RWPE2 (cell line): ENCODE results near the gene B2M.

Source experiments
- ATAC-seq: fragments of 200-7000 bp; cut with Tn5 transposase; 3 replicates; pipeline ENCODE4 v1.9.1; 2021; ENCODE audit warnings: low read depth
- DNase-seq: peaks from one replicate; pipeline ENCODE4 v3.0.0-alpha.2; 2020; ENCODE audit warnings: low spot score
- H3K27ac ChIP-seq: fragments of 450-650 bp; 2 replicates; pipeline ENCODE4 v1.5.1; 2017; ENCODE audit warnings: mild to moderate bottlenecking; ENCODE audit not compliant: poor library complexity, severe bottlenecking
- H3K27me3 ChIP-seq: fragments of 250-450 bp; sonication (Bioruptor Pico); 2 replicates; pipeline ENCODE4 v1.5.1; 2021; ENCODE audit warnings: mild to moderate bottlenecking, moderate library complexity; ENCODE audit not compliant: insufficient read depth, poor library complexity, severe bottlenecking
- H3K36me3 ChIP-seq: fragments of 250-450 bp; sonication (Bioruptor Pico); 2 replicates; pipeline ENCODE4 v1.5.1; 2020; ENCODE audit warnings: low read depth, mild to moderate bottlenecking, moderate library complexity
- H3K4me1 ChIP-seq: fragments of 250-450 bp; sonication (Bioruptor Pico); 2 replicates; pipeline ENCODE4 v1.5.1; 2021; ENCODE audit warnings: mild to moderate bottlenecking, moderate library complexity; ENCODE audit not compliant: insufficient read depth, poor library complexity, severe bottlenecking
- H3K4me3 ChIP-seq: fragments of 250-450 bp; sonication (Bioruptor Pico); 2 replicates; pipeline ENCODE4 v1.5.1; 2021; ENCODE audit warnings: mild to moderate bottlenecking, moderate library complexity; ENCODE audit not compliant: severe bottlenecking
- H3K9me3 ChIP-seq: fragments of 250-450 bp; sonication (Bioruptor Pico); 2 replicates; pipeline ENCODE4 v1.5.1; 2021; ENCODE audit warnings: mild to moderate bottlenecking, moderate library complexity; ENCODE audit not compliant: severe bottlenecking
- CTCF ChIP-seq: fragments of 450-650 bp; IDR thresholded peaks from one replicate; pipeline ENCODE4 v1.5.1; 2017; ENCODE audit warnings: mild to moderate bottlenecking, moderate library complexity; ENCODE audit not compliant: poor library complexity, severe bottlenecking

Gene B2M

DNA sequence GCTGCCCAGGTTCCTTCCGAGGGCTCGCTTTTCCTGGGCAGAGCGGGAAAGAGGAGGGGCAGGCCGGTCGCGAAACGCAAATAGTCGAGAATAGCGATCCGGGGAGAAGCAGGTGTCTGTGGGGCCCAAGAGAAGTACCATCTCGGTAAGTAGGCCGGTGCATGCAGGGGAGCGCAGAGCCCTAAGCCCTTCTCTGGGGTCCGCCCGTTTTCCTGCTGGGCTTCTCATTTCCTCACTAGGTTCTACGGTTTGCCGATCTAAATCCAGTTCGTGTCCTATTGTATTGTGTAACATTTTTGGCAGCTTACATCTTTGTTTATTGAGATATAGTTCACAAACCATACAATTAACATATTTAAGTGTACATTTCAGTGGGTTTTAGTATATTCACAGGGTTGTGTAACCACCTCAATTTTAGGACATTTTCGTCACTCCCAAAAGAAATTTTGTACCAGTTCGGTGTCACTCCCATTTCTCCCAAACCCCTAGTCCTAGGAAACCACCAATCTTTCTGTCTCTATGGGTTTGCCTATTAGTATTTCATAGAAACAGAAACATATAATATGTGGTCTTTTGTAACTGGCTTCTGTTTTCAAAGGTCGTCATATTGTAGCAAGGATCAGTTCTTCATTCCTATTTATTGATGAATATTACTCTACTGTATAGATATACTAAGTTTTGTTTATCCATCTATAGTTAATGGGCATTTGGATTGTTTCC, 18.3 kb downstream of the B2M start:
- TF ChIP-seq CTCF = no peak
- no peaks in the 10 kb centered on the region for H3K27me3 ChIP-seq
- no peaks in the 10 kb centered on the region for H3K9me3 ChIP-seq
- H3K36me3 ChIP-seq = no peaks in the 10 kb centered on the region
- H3K27ac ChIP-seq = peak overlapping the region; percentile 80
- no peak for DNase-seq
- peak overlapping the region; percentile 59 for H3K4me3 ChIP-seq
- no peak; the same call in 2 of the 3 replicates for ATAC-seq
- H3K4me1 ChIP-seq = peaks cover 32% of the 10 kb centered on the region

GRCh38 chr15:44734839-44735481, 23.6 kb downstream of the B2M start:
- Histone ChIP-seq H3K27ac (no peak overlapping the region), H3K36me3 (no peaks in the 10 kb centered on the region), H3K27me3 (peaks cover 3% of the 10 kb centered on the region), H3K4me3 (no peak overlapping the region), H3K4me1 (peaks cover 11% of the 10 kb centered on the region), H3K9me3 (no peaks in the 10 kb centered on the region)
- ATAC-seq (no peak), DNase-seq (no peak)
- TF ChIP-seq CTCF = no peak

GRCh38 chr15:44735482-44736180, 24.3 kb downstream of the B2M start:
- no peak overlapping the region for H3K4me3 ChIP-seq
- ATAC-seq = no peak

DNA sequence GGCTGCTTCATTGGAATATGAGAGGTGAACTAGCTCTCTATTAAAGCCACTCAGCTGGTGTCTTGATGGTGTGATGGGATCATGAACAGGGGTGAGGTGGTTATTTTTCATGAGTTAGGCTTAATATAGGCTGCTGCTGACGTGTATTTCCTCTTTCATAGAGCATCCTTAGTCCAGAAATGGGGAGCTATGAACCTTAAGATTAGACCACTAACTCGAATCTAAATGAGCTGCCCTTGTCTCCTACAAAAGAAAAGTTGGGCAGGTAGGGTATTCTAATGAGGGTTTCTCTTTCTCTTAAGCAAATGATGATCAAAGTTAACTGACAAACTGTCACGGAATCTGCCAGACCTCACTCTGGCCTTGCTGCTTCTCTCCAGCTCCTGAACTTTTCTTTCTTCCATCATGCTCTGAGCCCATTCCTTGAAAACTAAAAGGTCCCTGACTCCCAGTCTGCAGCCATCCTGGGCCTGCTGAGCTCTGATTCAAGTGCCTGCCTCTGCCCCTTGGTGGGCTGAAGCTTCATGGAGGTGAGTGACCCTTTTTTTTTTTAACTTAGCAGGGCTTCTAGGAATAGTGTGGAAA, 25.0 kb downstream of the B2M start, which contains the start of gene TRIM69:
TRIM69 (plus strand) TSS at position 348 of the 585 bp plus-strand sequence; CDS start at position 525, 177 bp downstream.
- Histone ChIP-seq H3K27ac (no peak within 1 kb of the TSS), H3K9me3 (no peaks in the 10 kb centered on the region), H3K27me3 (peaks cover 3% of the 10 kb centered on the region), H3K36me3 (no peaks in the 10 kb centered on the region), H3K4me1 (peaks cover 7% of the 10 kb centered on the region), H3K4me3 (no peak within 1 kb of the TSS)
- no peak for DNase-seq
- no peak for TF ChIP-seq CTCF
- ATAC-seq = no peak

More at GRCh38 chr15:44735482-44736180, 24.3 kb downstream of the B2M start:
- DNase-seq = no peak
- no peaks in the 10 kb centered on the region for H3K9me3 ChIP-seq
- peaks cover 3% of the 10 kb centered on the region for H3K27me3 ChIP-seq
- TF ChIP-seq CTCF = no peak
- no peaks in the 10 kb centered on the region for H3K36me3 ChIP-seq
- H3K27ac ChIP-seq = no peak overlapping the region
- peaks cover 7% of the 10 kb centered on the region for H3K4me1 ChIP-seq
